Endothelial cell of umbilical vein (primary cell): ENCODE results near the gene NR3C2.

Experiments used
- EZH2 ChIP-seq: IDR thresholded peaks from 2 replicates; pipeline ENCODE4 v1.6.1; 2012; ENCODE audit warnings: borderline replicate concordance, low read depth, mild to moderate bottlenecking, moderate library complexity, low read length, inconsistent platforms; ENCODE audit not compliant: severe bottlenecking
- GATA2 ChIP-seq: IDR thresholded peaks from 2 replicates; pipeline ENCODE4 v1.7.0; 2011; ENCODE audit warnings: low read depth, mild to moderate bottlenecking, moderate library complexity, mixed read lengths, low read length; ENCODE audit not compliant: insufficient read length, insufficient read depth
- JUN ChIP-seq: IDR thresholded peaks from 2 replicates; pipeline ENCODE4 v1.6.1; 2011; ENCODE audit warnings: borderline replicate concordance, low read depth; ENCODE audit not compliant: insufficient read length, insufficient read depth
- MYC ChIP-seq: IDR thresholded peaks from one replicate; pipeline ENCODE4 v1.6.1; 2011; ENCODE audit warnings: mild to moderate bottlenecking, low read depth, low read length
- POLR2A ChIP-seq: IDR thresholded peaks from 2 replicates; pipeline ENCODE4 v1.6.1; 2012; ENCODE audit warnings: low read depth, mild to moderate bottlenecking, control low read depth, low read length
- TF ChIP-seq, protein P1 (sequence below), 2 donors: IDR thresholded peaks; 1 replicate in 1 of 2; 2 replicates in 1 of 2; pipeline ENCODE4 v1.5.1; 2011; ENCODE audit warnings: low read length in 2 of 2, mild to moderate bottlenecking in 2 of 2, moderate library complexity in 2 of 2, control low read depth in 1 of 2, inconsistent platforms in 1 of 2, low read depth in 1 of 2; ENCODE audit not compliant: insufficient read depth in 1 of 2; ENCODE audit errors: extremely low read depth in 1 of 2

GRCh38 chr4:148076964-148077363 is 365.2 kb downstream of the NR3C2 start:
- no peak for TF ChIP-seq JUN
- TF ChIP-seq, protein P1, sequence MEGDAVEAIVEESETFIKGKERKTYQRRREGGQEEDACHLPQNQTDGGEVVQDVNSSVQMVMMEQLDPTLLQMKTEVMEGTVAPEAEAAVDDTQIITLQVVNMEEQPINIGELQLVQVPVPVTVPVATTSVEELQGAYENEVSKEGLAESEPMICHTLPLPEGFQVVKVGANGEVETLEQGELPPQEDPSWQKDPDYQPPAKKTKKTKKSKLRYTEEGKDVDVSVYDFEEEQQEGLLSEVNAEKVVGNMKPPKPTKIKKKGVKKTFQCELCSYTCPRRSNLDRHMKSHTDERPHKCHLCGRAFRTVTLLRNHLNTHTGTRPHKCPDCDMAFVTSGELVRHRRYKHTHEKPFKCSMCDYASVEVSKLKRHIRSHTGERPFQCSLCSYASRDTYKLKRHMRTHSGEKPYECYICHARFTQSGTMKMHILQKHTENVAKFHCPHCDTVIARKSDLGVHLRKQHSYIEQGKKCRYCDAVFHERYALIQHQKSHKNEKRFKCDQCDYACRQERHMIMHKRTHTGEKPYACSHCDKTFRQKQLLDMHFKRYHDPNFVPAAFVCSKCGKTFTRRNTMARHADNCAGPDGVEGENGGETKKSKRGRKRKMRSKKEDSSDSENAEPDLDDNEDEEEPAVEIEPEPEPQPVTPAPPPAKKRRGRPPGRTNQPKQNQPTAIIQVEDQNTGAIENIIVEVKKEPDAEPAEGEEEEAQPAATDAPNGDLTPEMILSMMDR (IDR thresholded peaks at IDR 0.05; ENCODE audit: extremely low read depth in 1 of 2, insufficient read depth in 1 of 2, low read depth in 1 of 2, low read length in 2 of 2): no peak
- no peak for TF ChIP-seq EZH2
- no peak for TF ChIP-seq MYC
- TF ChIP-seq POLR2A: no peak
- no peak for TF ChIP-seq GATA2
